GM19035 (cell line): ENCODE measurements around the gene BMP2.

Source experiments
- ATAC-seq: cut with Tn5 transposase; IDR thresholded peaks from one replicate; pipeline ENCODE4 v1.9.1; 2021; ENCODE audit not compliant: unreplicated experiment

Gene BMP2

GRCh38 chr20:6767126-6767535 lies 355 bp upstream of the BMP2 start:
- ATAC-seq: no peak

- peak; percentile 3 for ATAC-seq
Observed at GRCh38 chr20:6768228-6769140, 998 bp downstream of the BMP2 start.

- ATAC-seq: no peak
Observed at GRCh38 chr20:6769903-6770785, 2.7 kb downstream of the BMP2 start.

GRCh38 chr20:6770786-6771100 lies 3.3 kb downstream of the BMP2 start:
- no peak for ATAC-seq

GRCh38 chr20:6780433-6781190 lies 13.1 kb downstream of the BMP2 start:
- ATAC-seq: no peak

- no peak for ATAC-seq
Observed at GRCh38 chr20:6783752-6784151, 16.3 kb downstream of the BMP2 start.

GRCh38 chr20:6784210-6784631 lies 16.7 kb downstream of the BMP2 start:
- ATAC-seq: no peak

- no peak for ATAC-seq
Observed at GRCh38 chr20:6784767-6785166, 17.3 kb downstream of the BMP2 start.

GRCh38 chr20:6786548-6786947 lies 19.1 kb downstream of the BMP2 start:
- no peak for ATAC-seq

GRCh38 chr20:6792789-6793188 lies 25.3 kb downstream of the BMP2 start:
- no peak for ATAC-seq

GRCh38 chr20:6802227-6802626 lies 34.7 kb downstream of the BMP2 start:
- ATAC-seq: no peak

- no peak for ATAC-seq
Observed at GRCh38 chr20:6806275-6806674, 38.8 kb downstream of the BMP2 start.

GRCh38 chr20:6811262-6812035 lies 44.0 kb downstream of the BMP2 start:
- no peak for ATAC-seq

- no peak for ATAC-seq
Observed at GRCh38 chr20:6812530-6812929, 45.0 kb downstream of the BMP2 start.

- no peak for ATAC-seq
Observed at GRCh38 chr20:6814945-6815344, 47.5 kb downstream of the BMP2 start.

- ATAC-seq: no peak
Observed at GRCh38 chr20:6818033-6818808, 50.7 kb downstream of the BMP2 start.

- no peak for ATAC-seq
Observed at GRCh38 chr20:6819599-6819998, 52.1 kb downstream of the BMP2 start.

- no peak for ATAC-seq
Observed at GRCh38 chr20:6824401-6824800, 56.9 kb downstream of the BMP2 start.

GRCh38 chr20:6827472-6827871 lies 60.0 kb downstream of the BMP2 start:
- ATAC-seq: no peak
